ENCODE data around the gene TSPAN17. TPM values are rescaled to one million over a fixed set of nuclear protein-coding genes. Genes with fewer than 3 reads are reported as not detected.
A peak's percentile ranks its signal among the peaks of the same experiment; 100 is the strongest.

The TSPAN17 gene
- total RNA-seq, 2 experiments from 2014 or later = 24.6 to 26.3 TPM

DNA sequence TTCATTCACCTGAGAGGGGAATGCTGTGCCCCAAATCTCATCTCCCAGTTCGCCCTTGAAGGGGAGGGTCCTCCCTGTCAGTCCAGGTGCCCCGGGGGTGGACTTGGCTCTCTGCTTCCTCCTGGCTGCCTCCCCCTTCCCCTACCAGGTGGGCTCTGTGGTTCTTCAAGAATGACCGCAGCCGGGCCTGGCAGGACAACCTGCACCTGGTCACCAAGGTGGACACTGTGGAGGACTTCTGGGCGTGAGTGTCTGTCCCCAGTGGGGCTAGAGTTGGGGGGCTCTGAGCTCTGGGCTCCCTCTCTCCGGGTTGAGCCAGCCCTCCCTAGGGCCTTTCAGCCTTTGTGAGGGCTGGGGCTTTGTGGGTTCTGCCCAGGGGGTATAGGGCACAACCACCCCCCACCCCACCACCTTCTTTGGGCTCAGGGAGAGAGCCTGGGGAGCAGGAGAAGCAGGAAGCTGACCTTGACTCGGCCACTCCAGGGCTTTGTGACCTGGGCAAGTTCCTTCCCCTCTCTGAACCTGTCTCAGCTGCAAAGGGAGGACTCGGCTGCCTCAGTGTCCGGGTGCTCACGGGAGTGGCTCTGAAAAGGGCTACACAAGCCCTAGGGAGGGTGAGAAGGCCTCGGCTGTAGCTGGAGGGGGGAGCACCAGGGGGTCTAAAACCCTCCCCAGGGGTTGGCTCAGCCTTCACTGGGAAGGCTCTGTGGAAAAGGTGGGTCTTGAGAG, 3.6 kb upstream of the TSPAN17 start:
- DNase-seq (no peak), ATAC-seq (no peak)
- no peak overlapping the region for H3K27ac Mint-ChIP-seq
- no peaks in the 10 kb centered on the region for H3K36me3 Mint-ChIP-seq (ENCODE audit: low read depth)
- intact Hi-C loops (cut with micrococcal nuclease) = no loop called here
- no peaks in the 10 kb centered on the region for H3K9me3 Mint-ChIP-seq
- no peaks in the 10 kb centered on the region for H3K27me3 Mint-ChIP-seq
- CTCF ChIA-PET = interaction anchor here (7.8 kb wide), 1 partner anchor 15 kb away, joined by 54 read pairs; no protein-coding TSS in a partner anchor
- TF ChIP-seq, protein P1, sequence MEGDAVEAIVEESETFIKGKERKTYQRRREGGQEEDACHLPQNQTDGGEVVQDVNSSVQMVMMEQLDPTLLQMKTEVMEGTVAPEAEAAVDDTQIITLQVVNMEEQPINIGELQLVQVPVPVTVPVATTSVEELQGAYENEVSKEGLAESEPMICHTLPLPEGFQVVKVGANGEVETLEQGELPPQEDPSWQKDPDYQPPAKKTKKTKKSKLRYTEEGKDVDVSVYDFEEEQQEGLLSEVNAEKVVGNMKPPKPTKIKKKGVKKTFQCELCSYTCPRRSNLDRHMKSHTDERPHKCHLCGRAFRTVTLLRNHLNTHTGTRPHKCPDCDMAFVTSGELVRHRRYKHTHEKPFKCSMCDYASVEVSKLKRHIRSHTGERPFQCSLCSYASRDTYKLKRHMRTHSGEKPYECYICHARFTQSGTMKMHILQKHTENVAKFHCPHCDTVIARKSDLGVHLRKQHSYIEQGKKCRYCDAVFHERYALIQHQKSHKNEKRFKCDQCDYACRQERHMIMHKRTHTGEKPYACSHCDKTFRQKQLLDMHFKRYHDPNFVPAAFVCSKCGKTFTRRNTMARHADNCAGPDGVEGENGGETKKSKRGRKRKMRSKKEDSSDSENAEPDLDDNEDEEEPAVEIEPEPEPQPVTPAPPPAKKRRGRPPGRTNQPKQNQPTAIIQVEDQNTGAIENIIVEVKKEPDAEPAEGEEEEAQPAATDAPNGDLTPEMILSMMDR (IDR thresholded peaks at IDR 0.05) = no peak
- no peak overlapping the region for H3K4me3 Mint-ChIP-seq
- POLR2A ChIA-PET = no interaction called here
- H3K4me1 Mint-ChIP-seq (ENCODE audit: low read depth) = peaks cover 24% of the 10 kb centered on the region

DNA sequence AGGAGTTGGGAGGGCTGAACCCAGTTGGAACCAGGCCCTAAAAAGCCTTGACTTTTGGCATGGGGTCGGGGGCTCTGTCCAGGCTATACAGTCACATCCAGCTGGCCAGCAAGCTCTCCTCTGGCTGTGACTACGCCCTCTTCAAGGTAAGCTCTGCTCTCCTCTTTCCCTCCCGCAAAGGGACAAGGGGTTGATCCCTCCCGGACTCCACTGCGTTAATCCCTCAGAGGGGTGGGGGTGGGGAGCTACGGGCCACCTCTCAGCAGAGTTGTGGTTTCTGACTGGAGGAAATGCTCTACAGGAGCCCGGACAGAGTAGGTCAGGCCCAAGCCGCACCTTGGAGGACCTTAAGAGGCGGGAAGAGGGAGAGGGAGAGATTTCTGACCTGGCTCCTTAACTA, 3.0 kb upstream of the TSPAN17 start:
- intact Hi-C loops (cut with micrococcal nuclease) = no loop called here
- H3K4me3 Mint-ChIP-seq = no peak overlapping the region
- H3K36me3 Mint-ChIP-seq (ENCODE audit: low read depth) = no peaks in the 10 kb centered on the region
- H3K4me1 Mint-ChIP-seq (ENCODE audit: low read depth) = peaks cover 30% of the 10 kb centered on the region
- H3K27ac Mint-ChIP-seq = no peak overlapping the region
- TF ChIP-seq, protein P1 (IDR thresholded peaks at IDR 0.05) = no peak
- ATAC-seq (no peak), DNase-seq (no peak)
- no peaks in the 10 kb centered on the region for H3K9me3 Mint-ChIP-seq
- ChIA-PET CTCF (interaction anchor here (7.8 kb wide), 1 partner anchor 15 kb away, joined by 54 read pairs; no protein-coding TSS in a partner anchor), POLR2A (no interaction called here)
- no peaks in the 10 kb centered on the region for H3K27me3 Mint-ChIP-seq

DNA sequence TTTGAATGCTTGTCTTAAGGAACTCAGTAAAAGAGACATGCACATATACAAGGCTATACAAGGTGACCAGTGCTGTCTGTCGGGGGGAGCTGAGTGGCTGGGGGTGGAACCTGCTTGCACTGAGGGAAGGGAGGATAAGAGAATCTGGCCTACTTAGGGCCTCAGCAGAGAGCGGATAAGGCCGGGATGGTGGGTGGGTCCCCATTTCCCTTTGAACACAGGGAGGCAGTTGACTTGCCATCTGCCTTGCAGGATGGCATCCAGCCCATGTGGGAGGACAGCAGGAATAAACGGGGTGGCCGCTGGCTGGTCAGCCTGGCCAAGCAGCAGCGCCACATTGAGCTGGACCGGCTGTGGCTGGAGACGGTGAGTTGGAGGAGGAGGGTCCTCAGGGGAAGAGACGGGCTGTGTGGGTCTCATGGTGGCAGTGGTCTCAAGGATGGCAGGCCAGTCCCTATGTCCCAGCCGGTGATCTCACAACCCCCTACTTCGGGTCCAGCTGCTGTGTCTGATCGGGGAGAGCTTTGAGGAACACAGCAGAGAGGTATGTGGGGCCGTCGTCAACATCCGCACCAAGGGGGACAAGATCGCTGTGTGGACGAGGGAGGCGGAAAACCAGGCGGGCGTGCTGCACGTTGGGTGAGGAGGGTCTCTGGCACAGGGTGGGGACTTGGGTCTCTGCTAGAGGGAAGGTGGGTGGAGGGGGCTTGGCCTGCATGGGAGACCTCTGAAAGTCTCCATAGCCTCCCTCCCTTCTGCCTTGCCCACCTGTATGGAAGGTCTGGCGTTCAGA, 2.2 kb upstream of the TSPAN17 start:
- intact Hi-C loops (cut with micrococcal nuclease) = no loop called here
- DNase-seq (no peak), ATAC-seq (no peak)
- no peak overlapping the region for H3K4me3 Mint-ChIP-seq
- CTCF ChIA-PET = interaction anchor here (0.9 to 7.8 kb wide), 2 partner anchors 14 to 426 kb away, joined by 3 to 54 read pairs; no protein-coding TSS in a partner anchor
- no peaks in the 10 kb centered on the region for H3K9me3 Mint-ChIP-seq
- no peaks in the 10 kb centered on the region for H3K36me3 Mint-ChIP-seq (ENCODE audit: low read depth)
- H3K27me3 Mint-ChIP-seq = no peaks in the 10 kb centered on the region
- no peak overlapping the region for H3K27ac Mint-ChIP-seq
- POLR2A ChIA-PET = no interaction called here
- TF ChIP-seq, protein P1 (IDR thresholded peaks at IDR 0.05) = no peak
- H3K4me1 Mint-ChIP-seq (ENCODE audit: low read depth) = peaks cover 34% of the 10 kb centered on the region

DNA sequence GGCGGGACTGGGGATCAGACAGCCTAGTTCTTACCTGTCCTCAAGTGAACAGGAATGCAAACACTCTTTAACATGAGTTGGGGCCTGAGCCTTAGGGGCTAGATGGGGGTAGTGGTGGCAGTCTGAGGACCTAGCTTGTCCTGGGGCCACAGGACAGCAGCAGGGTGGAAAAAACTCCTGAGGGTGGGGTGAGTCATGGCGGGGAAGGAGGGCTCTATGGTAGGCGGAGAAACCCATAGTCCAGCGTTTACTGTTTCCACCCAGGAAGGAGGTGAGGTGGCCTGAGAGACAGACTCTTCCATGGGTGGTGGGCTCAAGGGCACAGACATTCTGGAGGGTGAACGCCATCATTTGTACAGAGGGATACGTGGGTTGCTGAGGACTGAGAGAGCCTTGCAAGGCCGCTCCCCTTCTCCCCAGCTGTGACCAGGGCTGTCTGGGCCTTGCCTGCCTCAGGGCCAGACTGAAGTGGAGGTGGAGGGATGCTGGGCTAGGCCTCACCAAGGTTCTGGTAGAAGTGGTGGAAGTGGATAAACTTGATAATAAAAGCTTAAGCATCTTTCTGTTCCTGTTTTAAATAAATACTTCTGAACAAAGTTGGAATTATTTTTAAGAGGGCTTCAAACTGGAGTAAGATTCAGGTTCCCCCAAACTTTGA, 1.1 kb upstream of the TSPAN17 start:
- POLR2A ChIA-PET = interaction anchor here (0.7 to 2.2 kb wide), 8 partner anchors 10 to 198 kb away, joined by 3 to 10 read pairs (median 4); partner anchors contain the start of genes EIF4E1B, FAF2 and SNCB
- CTCF ChIA-PET = interaction anchor here (0.9 to 7.8 kb wide), 6 partner anchors 13 to 116 kb away, joined by 3 to 54 read pairs (median 4); partner anchors contain the start of genes EIF4E1B and SNCB
- DNase-seq (no peak), ATAC-seq (no peak)
- intact Hi-C loops (cut with micrococcal nuclease) = no loop called here
- peak overlapping the region; percentile 83 for H3K4me3 Mint-ChIP-seq
- TF ChIP-seq, protein P1 (IDR thresholded peaks at IDR 0.05) = no peak
- H3K4me1 Mint-ChIP-seq (ENCODE audit: low read depth) = peaks cover 40% of the 10 kb centered on the region
- H3K36me3 Mint-ChIP-seq (ENCODE audit: low read depth) = peaks cover 2% of the 10 kb centered on the region
- H3K27ac Mint-ChIP-seq = peak overlapping the region; percentile 88
- H3K27me3 Mint-ChIP-seq = no peaks in the 10 kb centered on the region
- H3K9me3 Mint-ChIP-seq = no peaks in the 10 kb centered on the region

Measured in activated CD8-positive, alpha-beta T cell treated with anti-CD3 and anti-CD28 coated beads for 36 hours (primary cell).